ENCODE measurements around the gene BZW2.

Gene BZW2

GRCh38 chr7:16739863-16740622 is 94.1 kb downstream of the BZW2 start:
- TF ChIP-seq CTCF (IDR thresholded peaks at IDR 0.05) = no peak
- H3K4me3 ChIP-seq = no peak overlapping the region
- H3K27ac ChIP-seq = no peak overlapping the region

GRCh38 chr7:16740623-16740953 is 94.6 kb downstream of the BZW2 start:
- no peak for TF ChIP-seq CTCF (IDR thresholded peaks at IDR 0.05)
- no peak overlapping the region for H3K27ac ChIP-seq
- H3K4me3 ChIP-seq = no peak overlapping the region
- no peak for DNase-seq (ENCODE audit: low spot score)

More at GRCh38 chr7:16739863-16740622, 94.1 kb downstream of the BZW2 start:
- no peak for DNase-seq (ENCODE audit: low spot score)

- H3K27ac ChIP-seq = no peak overlapping the region
- H3K4me3 ChIP-seq = no peak overlapping the region
- no peak for TF ChIP-seq CTCF (IDR thresholded peaks at IDR 0.05)
- DNase-seq (ENCODE audit: low spot score) = no peak
Observed at GRCh38 chr7:16740996-16741395, 95.0 kb downstream of the BZW2 start.

GRCh38 chr7:16741676-16742075 is 95.7 kb downstream of the BZW2 start:
- DNase-seq (ENCODE audit: low spot score) = no peak
- H3K4me3 ChIP-seq = no peak overlapping the region
- H3K27ac ChIP-seq = no peak overlapping the region
- no peak for TF ChIP-seq CTCF (IDR thresholded peaks at IDR 0.05)

GRCh38 chr7:16742547-16742946 is 96.6 kb downstream of the BZW2 start:
- Histone ChIP-seq H3K27ac (no peak overlapping the region), H3K4me3 (no peak overlapping the region)
- no peak for DNase-seq (ENCODE audit: low spot score)
- TF ChIP-seq CTCF (IDR thresholded peaks at IDR 0.05) = no peak

- H3K27ac ChIP-seq = no peak overlapping the region
- TF ChIP-seq CTCF (IDR thresholded peaks at IDR 0.05) = no peak
- no peak overlapping the region for H3K4me3 ChIP-seq
- no peak for DNase-seq (ENCODE audit: low spot score)
Observed at GRCh38 chr7:16743236-16743635, 97.3 kb downstream of the BZW2 start.

GRCh38 chr7:16744518-16745250 is 98.7 kb downstream of the BZW2 start:
- DNase-seq (ENCODE audit: low spot score) = no peak
- Histone ChIP-seq H3K27ac (no peak overlapping the region), H3K4me3 (no peak overlapping the region)
- TF ChIP-seq CTCF (IDR thresholded peaks at IDR 0.05) = no peak

All from coronary artery (tissue), 2 donors.